H1 (cell line): Measurements from ENCODE around the gene GRID1. TPM values are rescaled to one million over a fixed set of nuclear protein-coding genes. Genes with fewer than 3 reads are reported as not detected.

Experiments used
- CTCF ChIA-PET: fragments of 300-600 bp; sonication (Branson Sonifier 250); formaldehyde crosslinking; loops from one replicate; lab custom pipeline; 2021; ENCODE audit not compliant: partially characterized antibody; lab: Charles Lee
- POLR2A ChIA-PET: fragments of 300-600 bp; sonication (Branson Sonifier 250); formaldehyde crosslinking; loops from one replicate; lab custom pipeline; 2021; ENCODE audit warnings: inconsistent platforms; ENCODE audit not compliant: partially characterized antibody; lab: Charles Lee
- DNase-seq, 2 experiments: peaks; one replicate each; pipeline versions ENCODE4 v3.0.0 to v3.0.0-alpha.2; 2010 to 2022; ENCODE audit warnings: low spot score in 2 of 2, low read depth in 1 of 2, mixed read lengths in 1 of 2
- FAIRE-seq: peaks from 2 replicates; lab custom pipeline; 2011; peaks lifted over from hg19 to GRCh38; lab: Jason Lieb, UNC
- H2AFZ ChIP-seq: 2 replicates; pipeline ENCODE4 v1.8.1; 2012; ENCODE audit warnings: low read length, inconsistent platforms
- H2AK5ac ChIP-seq: 2 replicates; pipeline ENCODE4 v1.6.1; 2013; ENCODE audit warnings: low read depth, low read length
- H2BK120ac ChIP-seq: replicated peaks from 2 replicates; pipeline ENCODE3; 2013; ENCODE audit warnings: low read depth, low read length, inconsistent platforms
- H2BK12ac ChIP-seq: 2 replicates; pipeline ENCODE4 v1.6.1; 2013; ENCODE audit warnings: low read depth, low read length
- H2BK15ac ChIP-seq: 2 replicates; pipeline ENCODE4 v1.6.1; 2013; ENCODE audit warnings: low read length
- H2BK20ac ChIP-seq: 2 replicates; pipeline ENCODE4 v1.6.1; 2013; ENCODE audit warnings: low read length
- H2BK5ac ChIP-seq: 2 replicates; pipeline ENCODE4 v1.6.1; 2013; ENCODE audit warnings: low read depth, low read length
- H3K14ac ChIP-seq: 2 replicates; pipeline ENCODE4 v1.6.1; 2013; ENCODE audit warnings: inconsistent platforms; ENCODE audit not compliant: insufficient read length
- H3K18ac ChIP-seq: 2 replicates; pipeline ENCODE4 v1.6.1; 2013; ENCODE audit warnings: low read length; ENCODE audit errors: extremely low read depth
- H3K23ac ChIP-seq: 2 replicates; pipeline ENCODE4 v1.6.1; 2013; ENCODE audit warnings: inconsistent platforms; ENCODE audit not compliant: insufficient read length
- H3K23me2 ChIP-seq: 2 replicates; pipeline ENCODE4 v1.6.1; 2013; ENCODE audit warnings: low read depth, low read length
- H3K27ac ChIP-seq: 2 replicates; pipeline ENCODE4 v1.6.1; 2011; ENCODE audit warnings: low read depth, low read length, inconsistent platforms
- H3K27me3 ChIP-seq, 4 experiments: replicated peaks in 1 of 4; 1 replicate in 1 of 4; 2 replicates in 3 of 4; pipeline versions ENCODE4 v1.6.1 to v1.8.1; 2011 to 2013; ENCODE audit warnings: low read length in 3 of 4, mild to moderate bottlenecking in 3 of 4, inconsistent platforms in 2 of 4, mixed read lengths in 2 of 4, moderate library complexity in 1 of 4; ENCODE audit not compliant: control insufficient read depth in 3 of 4, insufficient read depth in 3 of 4; ENCODE audit errors: extremely low read depth in 1 of 4
- H3K36me3 ChIP-seq, 4 experiments: 2 replicates each; pipeline versions ENCODE4 v1.6.1 to v1.8.1; 2011 to 2013; ENCODE audit warnings: mild to moderate bottlenecking in 4 of 4, low read length in 3 of 4, moderate library complexity in 2 of 4, control low read depth in 1 of 4, inconsistent platforms in 1 of 4; ENCODE audit not compliant: insufficient read depth in 4 of 4, control insufficient read depth in 2 of 4
- H3K4ac ChIP-seq: replicated peaks from 2 replicates; pipeline ENCODE3; 2013; ENCODE audit warnings: low read length, low read depth, mixed read lengths, inconsistent platforms; ENCODE audit not compliant: insufficient read length
- H3K4me1 ChIP-seq, 4 experiments: replicated peaks in 1 of 4; 1 replicate in 1 of 4; 2 replicates in 3 of 4; pipeline versions ENCODE4 v1.6.1 to v1.8.1; 2011 to 2013; ENCODE audit warnings: low read length in 3 of 4, inconsistent platforms in 2 of 4, mixed read lengths in 1 of 4; ENCODE audit not compliant: insufficient read depth in 4 of 4, control insufficient read depth in 3 of 4
- H3K4me2 ChIP-seq, 2 experiments: 2 replicates each; pipeline versions ENCODE4 v1.6.1 to v1.8.1; 2011 to 2013; ENCODE audit warnings: low read depth in 2 of 2, low read length in 2 of 2, control low read depth in 1 of 2, inconsistent platforms in 1 of 2, mild to moderate bottlenecking in 1 of 2; ENCODE audit not compliant: insufficient read depth in 1 of 2
- H3K4me3 ChIP-seq, 4 experiments: fragments of 200-600, 300-600 bp in 1 of 4; sonication (generic), shearing (Covaris generic), sonication (Bioruptor Twin) in 1 of 4; 2 replicates each; pipeline versions ENCODE4 v1.5.1 to v1.8.1; 2011 to 2016; ENCODE audit warnings: low read length in 4 of 4, low read depth in 3 of 4, control low read depth in 2 of 4, inconsistent platforms in 2 of 4, mild to moderate bottlenecking in 2 of 4, mixed read lengths in 1 of 4, moderate library complexity in 1 of 4; ENCODE audit not compliant: insufficient read depth in 2 of 4; ENCODE audit errors: extremely low read depth in 1 of 4
- H3K56ac ChIP-seq: replicated peaks from 2 replicates; pipeline ENCODE3; 2013; ENCODE audit warnings: low read depth, mild to moderate bottlenecking, mixed read lengths, low read length, inconsistent platforms; ENCODE audit not compliant: insufficient read length
- H3K79me1 ChIP-seq: 2 replicates; pipeline ENCODE4 v1.6.1; 2013; ENCODE audit warnings: low read depth, low read length, control low read depth
- H3K79me2 ChIP-seq, 2 experiments: 2 replicates each; pipeline versions ENCODE4 v1.6.1 to v1.8.1; 2012 to 2013; ENCODE audit warnings: low read length in 2 of 2, mild to moderate bottlenecking in 2 of 2, inconsistent platforms in 1 of 2; ENCODE audit not compliant: insufficient read depth in 2 of 2, control insufficient read depth in 1 of 2
- H3K9ac ChIP-seq, 4 experiments: replicated peaks in 1 of 4; 1 replicate in 1 of 4; 2 replicates in 3 of 4; pipeline versions ENCODE4 v1.6.1 to v1.8.1; 2011 to 2013; ENCODE audit warnings: low read depth in 3 of 4, low read length in 3 of 4, control low read depth in 2 of 4, mild to moderate bottlenecking in 2 of 4, moderate library complexity in 2 of 4, inconsistent platforms in 1 of 4; ENCODE audit errors: extremely low read depth in 1 of 4
- H3K9me3 ChIP-seq, 2 experiments: 2 replicates each; pipeline versions ENCODE4 v1.6.1 to v1.8.1; 2012 to 2013; ENCODE audit warnings: mild to moderate bottlenecking in 2 of 2, moderate library complexity in 2 of 2, control low read depth in 1 of 2, inconsistent platforms in 1 of 2, low read depth in 1 of 2, low read length in 1 of 2, mixed read lengths in 1 of 2; ENCODE audit not compliant: insufficient read depth in 2 of 2
- H4K20me1 ChIP-seq, 2 experiments: replicated peaks in 1 of 2; 2 replicates each; pipeline versions ENCODE3 to v1.8.1; 2011 to 2013; ENCODE audit warnings: inconsistent platforms in 2 of 2, low read length in 2 of 2, mild to moderate bottlenecking in 1 of 2; ENCODE audit not compliant: insufficient read depth in 2 of 2, control insufficient read depth in 1 of 2
- H4K5ac ChIP-seq: 2 replicates; pipeline ENCODE4 v1.6.1; 2013; ENCODE audit warnings: low read length, low read depth, mixed read lengths, inconsistent platforms; ENCODE audit not compliant: insufficient read length
- H4K8ac ChIP-seq: 2 replicates; pipeline ENCODE4 v1.8.0; 2013; ENCODE audit warnings: mild to moderate bottlenecking, moderate library complexity, low read length, inconsistent platforms; ENCODE audit not compliant: insufficient read depth; ENCODE audit errors: extremely low read depth
- H4K91ac ChIP-seq: replicated peaks from 2 replicates; pipeline ENCODE3; 2013; ENCODE audit warnings: low read length, mixed read lengths, inconsistent platforms; ENCODE audit not compliant: insufficient read length
- CBX5 ChIP-seq: fragments of 300-800, 300-1000 bp; sonication (generic); IDR thresholded peaks from 2 replicates; pipeline ENCODE4 v1.7.1; 2016; ENCODE audit warnings: antibody characterized with exemption, low read length, low read depth
- CEBPB ChIP-seq: IDR thresholded peaks from 2 replicates; pipeline ENCODE4 v1.6.1; 2012; ENCODE audit warnings: low read depth, low read length
- CTBP2 ChIP-seq: IDR thresholded peaks from 2 replicates; pipeline ENCODE4 v1.7.0; 2011; ENCODE audit warnings: borderline replicate concordance, mild to moderate bottlenecking, moderate library complexity, mixed read lengths, low read length; ENCODE audit not compliant: insufficient read depth, insufficient read length
- EP300 ChIP-seq, 2 experiments: IDR thresholded peaks; 1 replicate in 1 of 2; 2 replicates in 1 of 2; pipeline ENCODE4 v1.6.1; 2011 to 2012; ENCODE audit warnings: low read depth in 2 of 2, low read length in 2 of 2, mild to moderate bottlenecking in 2 of 2, borderline replicate concordance in 1 of 2, inconsistent platforms in 1 of 2, moderate library complexity in 1 of 2
- EZH2 ChIP-seq: fragments of 200-600 bp; sonication (generic); IDR thresholded peaks from 2 replicates; pipeline ENCODE4 v1.7.1; 2012; ENCODE audit warnings: low read depth, mild to moderate bottlenecking, moderate library complexity, low read length, inconsistent platforms; ENCODE audit not compliant: severe bottlenecking
- JUN ChIP-seq: IDR thresholded peaks from 2 replicates; pipeline ENCODE4 v1.6.1; 2011; ENCODE audit warnings: low read depth, mild to moderate bottlenecking, improper control_type of control experiment, low read length
- RAD21 ChIP-seq, 2 experiments: IDR thresholded peaks in 1 of 2; conservative IDR thresholded peaks in 1 of 2; 2 replicates each; pipeline ENCODE4 v1.6.1; 2011; ENCODE audit warnings: low read depth in 2 of 2, low read length in 2 of 2, improper control_type of control experiment in 1 of 2, inconsistent platforms in 1 of 2, mild to moderate bottlenecking in 1 of 2, moderate library complexity in 1 of 2
- RBBP5 ChIP-seq: IDR thresholded peaks from 2 replicates; pipeline ENCODE4 v1.7.1; 2012; ENCODE audit warnings: low read depth, mild to moderate bottlenecking, inconsistent platforms, low read length, moderate library complexity, borderline replicate concordance
- RNF2 ChIP-seq: fragments of 200-900, 300-1000 bp; sonication (generic); IDR thresholded peaks from 2 replicates; pipeline ENCODE4 v1.7.1; 2016; ENCODE audit warnings: borderline replicate concordance, low read depth, mild to moderate bottlenecking, antibody characterized with exemption, low read length; ENCODE audit not compliant: poor library complexity, severe bottlenecking; ENCODE audit errors: missing control alignments
- TAF7 ChIP-seq: optimal IDR thresholded peaks from 2 replicates; pipeline ENCODE3; 2011; ENCODE audit warnings: low read depth, mild to moderate bottlenecking, inconsistent platforms, low read length, moderate library complexity, borderline replicate concordance
- ZNF274 ChIP-seq: IDR thresholded peaks from 2 replicates; pipeline ENCODE4 v1.7.0; 2012; ENCODE audit warnings: low read length, borderline replicate concordance; ENCODE audit errors: extremely low read depth
- WGBS, 2 experiments: shearing (Covaris generic) in 1 of 2; methylation state at CpG; one replicate each; pipeline versions ENCODE4 v1.1.6 to v1.1.7; 2013 to 2015; ENCODE audit warnings: low lambda C conversion rate in 2 of 2, mixed read lengths in 2 of 2, inconsistent platforms in 1 of 2, low coverage in 1 of 2, missing lambda C conversion rate in 1 of 2; ENCODE audit not compliant: insufficient replicate concordance in 2 of 2, insufficient coverage in 1 of 2, insufficient read length in 1 of 2; ENCODE audit errors: extremely low coverage in 1 of 2, missing lambda C conversion rate in 1 of 2; 5-methylcytosine and 5-hydroxymethylcytosine counted together
- polyA plus RNA-seq, 7 experiments: library from polyadenylated mRNA; depleted of rRNA in 3 of 7; stranded (reverse) in 5 of 7; unstranded in 2 of 7; fragments of >200 nt in 5 of 7; fragments of 200-250 nt in 2 of 7; gene quantifications; 1 replicate in 5 of 7; 2 replicates in 1 of 7; 4 replicates in 1 of 7; pipeline versions ENCODE4 v1.2.1 to v1.2.3, GENCODE V29; 2011 to 2013; ENCODE audit warnings: missing spikeins in 2 of 7, mixed read lengths in 2 of 7
- total RNA-seq: library from RNA; stranded (reverse); fragmentation: NEBNext Ultra II Directional; extraction: Animal tissue kit (Norgen Biotek cat#: 25700); gene quantifications from 2 replicates; pipeline ENCODE4 v1.2.1, GENCODE V29; 2021

GRID1 gene
- total and polyA plus RNA-seq, 2 of the 8 experiments (the other 6 are each of a cell fraction or from before 2014, with no cell fraction given), result 0.22 to 0.30 TPM

- H4K91ac ChIP-seq, result no peak overlapping the region
- TF ChIP-seq CBX5, result no peak
- no peak for TF ChIP-seq EP300 (IDR thresholded peaks at IDR 0.05; ENCODE audit: borderline replicate concordance in 1 of 2, low read depth in 2 of 2, low read length in 2 of 2)
- no peak for TF ChIP-seq ZNF274
- TF ChIP-seq TAF7, result no peak
- TF ChIP-seq CEBPB, result no peak
- TF ChIP-seq CTBP2, result no peak
- TF ChIP-seq EZH2, result no peak
- TF ChIP-seq JUN, result no peak
- TF ChIP-seq RBBP5, result no peak
- no peak for TF ChIP-seq RAD21 (IDR thresholded peaks at IDR 0.05 in 1 of 2, conservative IDR thresholded peaks at IDR 0.05 in 1 of 2; ENCODE audit: low read depth in 2 of 2, low read length in 2 of 2)
- no peak for TF ChIP-seq RNF2
Measured at GRCh38 chr10:86385806-86386205, 19.2 kb upstream of the GRID1 start.

More at GRCh38 chr10:86385806-86386205, 19.2 kb upstream of the GRID1 start:
- no peak overlapping the region for H4K5ac ChIP-seq
- WGBS, 2 experiments, result 92% methylated on average over 3 of the region's 3 CpGs; no CpG with 5 or more reads in 1 of the 2 experiments
- no peaks in the 10 kb centered on the region for H4K20me1 ChIP-seq
- no peak overlapping the region for H2BK20ac ChIP-seq
- no peak overlapping the region for H3K23ac ChIP-seq
- H3K4me3 ChIP-seq, result no peak overlapping the region
- no peak overlapping the region for H2AK5ac ChIP-seq
- H3K36me3 ChIP-seq, result no peaks in the 10 kb centered on the region
- no peaks in the 10 kb centered on the region for H3K79me2 ChIP-seq
- H3K14ac ChIP-seq, result no peak overlapping the region
- no peak overlapping the region for H2AFZ ChIP-seq
- no peaks in the 10 kb centered on the region for H3K79me1 ChIP-seq
- no peak overlapping the region for H3K4ac ChIP-seq
- no peak overlapping the region for H2BK120ac ChIP-seq
- no peak overlapping the region for H3K9ac ChIP-seq
- H3K4me2 ChIP-seq, result no peak overlapping the region
- no peak overlapping the region for H3K56ac ChIP-seq
- H3K9me3 ChIP-seq, result no peaks in the 10 kb centered on the region
- H4K8ac ChIP-seq, result no peak overlapping the region
- ChIA-PET POLR2A (no interaction called here), CTCF (interaction anchor here (1.2 to 9.2 kb wide), 4 partner anchors 9 to 199 kb away, joined by 3 to 54 read pairs (median 10); no protein-coding TSS in a partner anchor)
- H3K18ac ChIP-seq, result no peak overlapping the region
- no peak overlapping the region for H3K27ac ChIP-seq
- peaks cover 0 to 16% (median 5%) of the 10 kb centered on the region in 4 experiments; a peak in 5 of 7 replicates for H3K4me1 ChIP-seq
- H2BK5ac ChIP-seq, result no peak overlapping the region
- peaks cover 0 to 9% (median 7%) of the 10 kb centered on the region in 4 experiments; a peak in 4 of 7 replicates for H3K27me3 ChIP-seq
- peaks cover 9% of the 10 kb centered on the region; the same call in 1 of the 2 replicates for H3K23me2 ChIP-seq
- no peak overlapping the region for H2BK15ac ChIP-seq
- no peak overlapping the region for H2BK12ac ChIP-seq
- FAIRE-seq (no peak), DNase-seq (no peak)
